Retina (tissue), 1 donor: Measurements from ENCODE around the gene ELANE.
A peak's percentile ranks its signal among the peaks of the same experiment; 100 is the strongest.

Experiments
- DNase-seq: peaks from one replicate; pipeline ENCODE4 v3.0.0-alpha.2; 2016

ELANE gene

DNA sequence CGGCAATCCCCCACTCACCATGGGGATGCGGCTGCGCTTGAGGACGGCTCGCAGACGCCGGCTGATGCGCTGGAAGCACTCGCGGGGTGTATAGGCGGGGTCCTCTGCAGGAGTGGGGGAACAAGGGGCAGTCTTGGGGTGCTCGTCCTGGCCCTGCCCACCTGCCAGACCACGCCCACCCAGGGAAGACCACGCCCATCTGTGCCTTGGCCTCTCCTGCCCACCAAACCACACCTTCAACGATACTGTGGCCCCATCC lies 47.9 kb downstream of the ELANE start:
- DNase-seq: no peak

GRCh38 chr19:900302-901111 lies 48.4 kb downstream of the ELANE start:
- DNase-seq: no peak

DNA sequence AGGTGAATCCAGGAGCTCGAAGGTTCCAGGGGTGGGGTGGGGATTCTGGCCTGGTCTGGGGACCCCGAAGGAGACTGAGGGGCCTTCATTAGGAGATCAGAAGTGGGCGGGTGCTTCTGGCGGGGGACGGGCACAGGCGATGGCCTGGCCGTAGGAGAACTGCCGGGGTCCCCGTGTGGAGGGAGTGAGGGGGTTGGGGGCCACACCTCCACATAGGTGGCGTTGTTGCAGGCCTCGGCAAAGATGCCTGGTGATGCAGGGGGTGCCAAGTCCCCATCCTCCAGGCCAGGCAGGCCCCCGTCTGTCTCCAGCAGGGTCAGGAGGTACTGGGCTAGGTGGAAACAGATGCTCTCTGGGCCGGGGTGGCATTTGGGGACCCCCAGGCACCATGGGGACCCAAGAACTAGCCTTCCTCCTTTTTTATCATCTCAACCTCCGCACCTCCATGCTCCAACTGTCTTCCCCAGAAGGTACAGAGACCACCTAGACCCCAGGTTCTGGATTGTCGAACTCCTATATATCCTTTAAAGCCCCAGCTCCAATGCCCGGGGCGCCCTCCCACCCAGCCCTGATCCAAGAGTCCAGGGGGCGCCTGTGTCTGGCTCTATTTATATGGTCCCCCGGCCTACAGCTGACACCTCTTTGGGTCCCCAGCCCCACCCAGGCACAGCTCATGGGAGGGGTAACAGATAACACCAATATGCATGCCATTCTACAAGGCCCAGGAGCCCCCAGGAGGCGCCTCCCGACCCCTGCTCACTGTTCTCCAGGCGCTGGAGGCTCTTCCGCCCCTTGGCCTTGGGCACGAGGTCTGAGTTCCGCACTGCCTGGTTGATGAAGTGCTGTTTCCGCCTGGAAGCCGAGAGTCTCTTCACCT lies 49.4 kb downstream of the ELANE start:
- no peak for DNase-seq

GRCh38 chr19:902093-902370 lies 49.9 kb downstream of the ELANE start:
- no peak for DNase-seq

GRCh38 chr19:902446-903226 lies 50.5 kb downstream of the ELANE start:
- no peak for DNase-seq

DNA sequence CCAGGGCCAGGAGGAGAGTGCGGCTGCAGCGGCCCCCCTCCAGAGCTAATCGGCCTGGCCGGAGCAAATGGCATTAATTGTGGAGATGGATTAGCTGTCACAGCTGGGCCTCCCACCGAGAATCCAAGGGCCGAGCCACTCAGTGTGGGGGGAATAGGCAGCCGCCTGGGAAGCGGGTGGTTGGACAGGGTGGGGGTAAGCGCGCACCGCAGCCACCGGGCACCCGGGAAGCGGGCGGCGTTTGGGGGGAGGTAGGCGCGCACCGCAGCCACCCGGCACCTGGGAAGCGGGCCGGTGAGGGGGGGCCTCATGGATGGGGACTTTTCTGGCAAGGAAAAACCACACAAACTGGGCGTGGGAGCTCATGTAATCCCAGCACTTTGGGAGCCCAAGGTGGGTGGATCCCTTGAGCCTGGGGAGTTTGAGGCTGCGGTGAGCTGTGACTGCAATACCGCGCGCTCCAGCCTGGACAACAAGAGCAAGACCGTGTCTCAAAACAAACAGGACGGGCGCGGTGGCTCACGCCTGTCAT lies 51.2 kb downstream of the ELANE start:
- peak; percentile 69 for DNase-seq

DNA sequence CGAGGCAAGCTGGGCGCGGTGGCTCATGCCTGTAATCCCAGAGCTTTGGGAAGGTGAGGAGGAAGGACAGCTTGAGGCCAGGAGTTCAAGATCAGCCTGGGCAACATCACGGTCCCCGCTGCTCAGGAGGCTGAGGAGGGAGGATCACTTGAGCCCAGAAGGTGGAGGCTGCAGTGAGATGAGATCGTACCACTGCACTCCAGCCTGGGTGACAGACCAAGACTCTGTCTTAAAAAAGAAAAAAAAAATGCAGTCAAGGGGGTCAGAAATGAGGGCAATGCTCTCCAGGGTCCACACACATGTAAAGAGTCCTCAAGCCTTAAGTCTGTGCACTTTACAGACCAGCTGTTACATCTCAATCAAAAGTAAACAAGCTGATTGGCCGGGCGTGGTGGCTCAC lies 52.4 kb downstream of the ELANE start:
- no peak for DNase-seq
